HG02852 (cell line): Measurements from ENCODE around the gene PVALB.

Source experiments
- ATAC-seq: cut with Tn5 transposase; IDR thresholded peaks from one replicate; pipeline ENCODE4 v1.9.1; 2021; ENCODE audit warnings: mild to moderate bottlenecking, moderate library complexity; ENCODE audit not compliant: unreplicated experiment

The PVALB gene

DNA sequence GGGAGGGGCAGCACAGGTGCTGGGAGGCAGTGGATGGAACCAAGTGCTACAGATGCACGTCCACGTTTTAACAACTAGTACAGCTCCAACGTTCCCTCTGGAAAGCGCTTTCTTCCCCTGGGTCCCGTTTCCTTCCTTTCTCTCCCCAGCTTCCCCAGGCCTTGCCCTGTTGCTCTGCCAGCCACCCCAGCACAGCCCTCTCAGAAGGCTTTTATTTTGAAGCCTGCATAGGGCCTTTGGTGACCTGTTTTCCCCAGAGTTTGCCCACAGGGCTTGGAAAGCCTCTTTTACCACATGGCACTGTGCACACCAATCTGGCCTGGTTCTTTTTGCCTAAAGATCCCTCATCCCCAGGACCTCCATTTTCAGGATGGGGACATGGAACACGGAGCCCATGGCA is 30.1 kb upstream of the PVALB start:
- no peak for ATAC-seq

DNA sequence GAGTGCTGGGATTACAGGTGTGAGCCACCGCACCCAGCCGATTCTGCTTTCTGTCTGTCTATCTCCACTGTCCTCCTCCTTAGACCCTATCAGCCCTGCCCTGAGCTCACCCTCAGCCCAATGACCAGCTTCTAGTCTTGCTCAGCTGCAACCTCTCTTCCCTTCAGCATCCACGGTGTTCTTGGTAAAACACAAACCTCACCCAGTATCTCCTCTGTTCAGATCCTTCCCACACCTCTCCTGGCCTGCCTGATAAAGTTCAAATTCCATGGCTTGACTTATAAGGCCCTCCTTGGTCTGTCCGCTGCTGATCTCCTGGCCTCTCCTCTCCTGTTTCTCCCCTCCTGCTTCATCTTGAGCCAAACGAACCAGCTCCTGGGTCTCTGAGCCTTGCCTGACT is 29.4 kb upstream of the PVALB start:
- ATAC-seq = no peak

DNA sequence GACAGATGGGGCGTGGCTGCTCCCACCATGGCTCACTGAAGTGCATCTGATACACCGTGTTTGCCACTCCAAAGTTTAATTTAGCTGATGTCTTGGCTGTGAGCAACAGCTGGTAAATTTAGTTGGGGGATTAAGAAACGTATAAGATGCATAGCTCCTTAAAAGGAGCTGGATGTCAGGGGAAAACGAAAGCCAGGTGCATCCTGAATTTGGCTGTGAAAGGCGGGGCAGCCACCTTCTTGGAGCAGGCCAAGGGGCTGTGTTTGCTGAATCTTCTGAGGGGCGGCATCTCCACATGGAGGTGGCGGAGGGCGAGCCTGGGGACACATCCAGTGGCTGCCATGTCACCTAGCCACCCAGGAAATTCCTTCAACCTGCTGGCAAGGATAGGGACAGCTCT is 23.3 kb upstream of the PVALB start:
- no peak for ATAC-seq

DNA sequence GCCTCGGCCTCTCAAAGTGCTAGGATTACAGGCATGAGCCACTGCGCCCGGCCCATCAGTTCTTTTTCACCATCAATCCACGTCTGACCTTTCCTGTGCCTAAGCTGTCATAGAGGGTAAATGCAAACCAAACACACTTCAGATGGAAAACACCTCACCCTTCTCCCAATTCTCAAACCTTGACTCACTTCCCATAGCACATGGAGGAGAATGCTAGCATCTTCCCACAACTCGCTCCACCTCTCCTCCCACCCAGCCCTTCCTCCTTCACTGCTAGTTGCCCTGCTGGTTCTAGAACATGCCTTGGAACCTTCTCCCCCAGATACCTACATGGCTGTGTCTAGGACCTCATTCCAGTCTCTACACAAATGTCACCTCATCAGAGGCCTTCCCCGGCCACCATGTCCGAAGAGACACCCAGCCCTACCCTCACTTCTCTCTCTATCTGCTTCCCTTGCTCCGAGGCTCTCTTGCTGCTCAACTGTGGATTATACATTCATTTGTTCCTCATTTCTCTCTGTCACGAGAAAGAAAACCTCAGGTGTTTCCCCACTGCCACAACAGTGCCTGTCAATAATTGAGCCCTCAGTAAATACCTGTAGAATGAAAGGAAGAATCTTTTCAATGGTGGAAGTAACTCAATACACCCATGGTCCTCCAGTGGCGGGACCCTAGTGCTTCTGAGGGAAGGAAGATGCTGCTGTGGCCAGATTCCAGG is 22.7 kb upstream of the PVALB start:
- ATAC-seq = no peak

DNA sequence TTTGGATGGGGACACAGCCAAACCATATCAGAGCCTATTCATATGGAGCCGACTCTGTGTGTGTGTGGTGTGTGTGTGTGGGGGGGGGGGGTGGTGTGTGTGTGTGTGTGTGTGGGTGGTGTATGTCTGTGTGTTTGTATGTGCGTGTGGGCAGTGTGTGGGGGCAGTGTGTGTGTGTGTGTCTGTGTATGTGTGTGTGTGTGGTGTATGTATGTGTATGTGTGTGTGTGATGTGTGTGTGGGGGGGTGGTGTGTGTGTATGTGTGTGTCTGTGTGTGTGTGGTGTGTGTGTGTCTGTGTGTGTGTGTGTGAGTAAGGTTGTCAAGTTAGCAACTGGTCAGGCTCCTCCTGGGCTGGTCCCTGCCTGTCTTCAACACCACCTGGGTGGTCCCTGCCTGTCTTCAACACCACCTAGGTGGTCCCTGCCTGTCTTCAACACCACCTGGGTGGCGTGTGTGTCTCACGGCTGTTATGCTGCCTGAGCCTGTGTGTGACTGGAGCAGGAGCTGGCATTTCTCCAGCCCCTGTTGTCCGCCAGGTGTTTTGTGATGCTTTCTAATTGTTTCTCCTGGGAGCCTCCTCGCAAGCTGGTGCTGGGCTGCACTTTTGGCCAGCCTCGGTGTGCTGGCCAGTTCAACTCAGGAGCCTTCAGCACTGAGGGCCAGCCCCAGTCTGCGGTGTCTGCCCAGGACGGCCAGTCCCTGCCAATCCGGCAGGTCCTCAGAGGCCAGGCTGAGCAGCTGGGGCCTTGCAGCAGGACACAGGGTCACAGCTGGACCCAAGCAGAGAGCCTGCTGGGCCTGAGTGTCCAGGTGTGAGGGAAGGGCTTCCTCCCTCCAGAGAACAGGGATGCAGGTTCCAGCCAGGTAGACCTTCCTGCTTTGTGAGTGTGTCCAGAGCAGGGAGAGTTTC is 21.5 kb upstream of the PVALB start:
- ATAC-seq = no peak

DNA sequence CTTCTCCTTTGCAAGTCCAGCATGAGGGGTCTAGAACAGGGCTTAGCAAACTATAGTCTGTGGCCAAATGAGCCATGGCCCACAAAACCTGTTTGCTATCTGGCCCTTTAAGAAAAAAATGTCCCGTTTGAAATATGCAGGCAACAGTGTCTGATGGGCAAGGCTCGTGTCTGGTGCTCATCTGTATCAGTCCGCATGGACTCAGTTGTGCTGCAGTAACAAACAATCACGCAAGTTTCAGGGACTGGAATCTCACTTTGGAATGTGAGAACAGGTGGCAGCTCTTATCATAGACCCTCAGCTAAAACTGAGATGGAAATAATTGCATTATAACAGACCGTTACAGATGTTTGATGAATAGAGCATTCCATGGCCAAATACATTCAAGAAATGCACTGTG is 19.1 kb upstream of the PVALB start:
- no peak for ATAC-seq

DNA sequence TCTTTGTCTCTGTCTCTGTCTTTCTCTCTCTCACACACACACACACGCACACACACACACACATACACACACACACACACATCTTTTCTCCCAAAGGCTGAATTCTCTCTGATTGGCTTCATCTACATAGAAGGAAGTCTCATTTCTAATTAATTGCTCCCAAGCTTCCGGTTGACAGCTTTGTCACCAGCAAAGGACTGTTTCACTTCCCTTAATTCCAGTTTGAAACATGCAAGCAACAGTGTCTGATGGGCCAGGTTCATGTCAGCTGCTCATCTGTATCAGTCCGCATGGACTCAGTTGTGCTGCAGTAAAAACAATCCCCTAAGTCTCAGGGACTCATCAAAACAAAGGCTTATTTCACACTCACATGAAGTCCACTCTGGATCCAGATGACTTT is 16.2 kb upstream of the PVALB start:
- ATAC-seq = no peak

DNA sequence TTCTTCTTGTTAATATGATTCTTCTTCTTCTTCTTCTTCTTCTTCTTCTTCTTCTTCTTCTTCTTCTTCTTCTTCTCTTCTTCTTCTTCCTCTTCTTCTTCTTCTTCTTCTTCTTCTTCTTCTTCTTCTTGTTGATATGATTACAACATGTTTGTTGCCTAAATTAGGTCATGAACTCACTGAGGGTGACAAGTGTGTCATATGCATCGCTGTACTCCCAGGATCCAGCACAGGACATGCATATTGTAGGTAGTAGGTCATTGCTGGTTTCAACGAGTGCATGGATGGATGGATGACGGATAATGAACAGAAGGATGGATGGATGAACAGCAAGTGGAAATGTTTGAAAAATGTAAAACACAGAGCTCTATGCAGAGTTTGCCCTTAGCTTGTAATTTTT is 14.9 kb upstream of the PVALB start:
- no peak for ATAC-seq

DNA sequence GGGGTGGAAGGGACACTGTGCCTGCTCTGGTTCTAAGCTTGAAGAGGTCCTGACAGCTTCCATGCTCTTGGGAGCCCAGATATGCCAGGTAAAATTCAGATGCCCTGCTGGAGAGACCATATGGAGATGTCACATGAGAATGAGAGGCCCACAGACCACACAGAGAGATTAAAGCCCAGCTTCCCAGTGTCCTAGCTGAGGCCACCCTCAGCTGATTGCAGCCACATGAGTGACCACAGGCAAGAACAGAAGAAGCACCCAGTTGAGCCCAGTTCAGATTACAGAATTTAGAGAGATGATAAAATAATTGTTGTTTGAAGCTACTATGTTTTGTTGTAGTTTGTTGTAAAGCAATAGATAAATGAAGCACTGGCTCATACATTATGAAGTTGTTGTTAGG is 14.4 kb upstream of the PVALB start:
- no peak for ATAC-seq

DNA sequence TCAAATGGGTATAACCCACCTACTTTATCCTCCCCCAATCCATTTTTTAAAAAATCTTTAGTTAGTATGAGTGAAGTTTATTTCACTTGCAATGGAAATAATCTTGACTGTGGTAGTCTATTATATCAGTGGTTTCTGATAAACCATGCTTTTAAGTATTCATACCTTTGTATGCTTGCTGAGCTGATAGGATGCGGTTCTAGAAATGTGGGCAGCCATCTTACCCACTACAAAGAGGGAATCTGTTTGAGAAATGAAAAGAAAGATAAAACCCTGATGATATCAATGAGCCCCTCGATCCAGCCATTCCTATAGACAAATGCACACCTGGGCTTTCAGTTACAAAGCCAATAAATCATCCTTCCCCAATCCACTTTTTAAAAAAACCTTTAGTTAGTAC is 13.8 kb upstream of the PVALB start:
- ATAC-seq = no peak

DNA sequence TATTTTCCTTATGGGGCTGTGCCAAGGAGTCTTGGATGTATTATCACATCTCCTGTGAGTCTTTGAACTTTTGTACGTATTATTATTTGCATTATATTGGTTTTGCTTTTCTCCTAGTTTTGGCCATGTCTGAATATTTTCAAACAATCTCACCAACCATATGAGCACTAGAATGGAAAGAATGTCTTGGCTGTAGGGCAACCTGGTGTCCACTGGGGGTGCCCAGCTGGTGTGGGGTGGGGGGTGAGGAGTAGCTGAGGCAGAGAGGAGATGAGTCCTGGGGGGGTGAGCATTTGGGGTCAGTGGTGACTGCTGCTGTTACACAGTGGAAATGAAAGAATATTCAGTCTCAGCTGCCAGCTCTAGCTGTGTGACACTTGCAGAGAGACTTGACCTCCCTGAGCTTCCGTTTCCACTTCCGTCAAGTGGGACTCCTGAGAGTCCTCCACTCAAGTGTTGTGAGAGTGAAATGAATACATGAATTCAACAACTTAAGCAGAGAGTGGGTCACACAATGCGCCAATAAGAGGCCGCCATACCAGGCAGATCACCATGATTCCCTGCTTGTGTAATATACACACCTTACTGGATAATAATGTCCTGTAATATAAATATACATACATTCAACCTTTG is 12.7 kb upstream of the PVALB start:
- ATAC-seq = no peak

DNA sequence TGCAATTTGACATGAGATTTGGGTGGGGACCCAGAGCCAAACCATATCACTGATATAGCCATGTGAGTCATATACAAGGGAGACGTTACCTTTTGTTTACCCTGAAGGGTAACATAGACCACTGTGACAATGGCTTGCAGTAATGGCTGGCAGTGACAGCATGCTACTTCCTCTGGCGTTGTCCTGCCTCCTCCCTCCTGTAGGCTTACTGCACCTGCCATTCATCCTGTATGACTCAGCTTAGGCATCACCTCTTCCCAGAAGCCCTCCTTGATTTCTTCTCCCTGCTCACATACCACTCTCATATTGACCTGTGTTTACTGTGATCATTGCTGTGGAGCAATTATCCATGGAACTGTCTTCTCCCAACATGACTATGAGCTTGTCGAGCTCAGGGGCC is 12.0 kb upstream of the PVALB start:
- ATAC-seq = no peak

DNA sequence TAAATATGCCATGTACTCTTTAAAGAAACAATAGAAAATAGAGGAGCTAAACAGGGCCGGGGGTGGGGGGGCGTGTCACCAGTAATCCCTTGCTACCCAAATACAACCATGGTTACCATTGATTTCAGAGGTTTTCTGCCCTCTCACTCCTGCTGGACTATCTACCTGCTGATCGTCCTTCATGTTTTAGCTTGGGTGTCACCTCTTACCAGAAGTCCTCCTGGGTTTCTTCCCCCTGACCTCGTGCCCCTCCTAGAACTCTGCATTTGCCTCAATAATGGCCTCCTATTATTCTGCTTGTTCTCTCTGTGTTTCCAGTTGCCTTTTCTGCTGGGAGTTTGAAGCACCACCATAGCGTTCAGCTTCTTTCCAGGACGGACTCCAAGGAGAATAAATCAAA is 9.4 kb upstream of the PVALB start:
- ATAC-seq = no peak

DNA sequence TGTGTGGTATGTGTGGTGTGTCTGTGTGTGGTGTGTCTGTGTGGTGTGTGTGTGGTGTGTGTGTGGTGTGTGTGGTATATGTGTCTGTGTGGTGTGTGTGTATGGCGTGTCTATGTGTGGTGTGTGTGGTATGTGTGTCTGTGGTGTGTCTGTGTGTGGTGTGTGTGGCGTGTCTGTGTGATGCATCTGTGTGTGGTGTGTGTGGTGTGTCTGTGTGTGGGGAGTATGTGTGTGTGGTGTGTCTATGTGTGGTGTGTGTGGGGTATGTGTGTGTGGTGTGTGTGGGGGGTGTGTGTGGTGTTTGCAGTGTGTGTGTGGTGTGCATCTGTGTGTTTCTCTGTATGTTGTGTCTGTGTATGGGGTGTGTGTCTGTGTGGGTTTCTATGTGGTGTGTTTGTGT is 7.8 kb upstream of the PVALB start:
- ATAC-seq = no peak

DNA sequence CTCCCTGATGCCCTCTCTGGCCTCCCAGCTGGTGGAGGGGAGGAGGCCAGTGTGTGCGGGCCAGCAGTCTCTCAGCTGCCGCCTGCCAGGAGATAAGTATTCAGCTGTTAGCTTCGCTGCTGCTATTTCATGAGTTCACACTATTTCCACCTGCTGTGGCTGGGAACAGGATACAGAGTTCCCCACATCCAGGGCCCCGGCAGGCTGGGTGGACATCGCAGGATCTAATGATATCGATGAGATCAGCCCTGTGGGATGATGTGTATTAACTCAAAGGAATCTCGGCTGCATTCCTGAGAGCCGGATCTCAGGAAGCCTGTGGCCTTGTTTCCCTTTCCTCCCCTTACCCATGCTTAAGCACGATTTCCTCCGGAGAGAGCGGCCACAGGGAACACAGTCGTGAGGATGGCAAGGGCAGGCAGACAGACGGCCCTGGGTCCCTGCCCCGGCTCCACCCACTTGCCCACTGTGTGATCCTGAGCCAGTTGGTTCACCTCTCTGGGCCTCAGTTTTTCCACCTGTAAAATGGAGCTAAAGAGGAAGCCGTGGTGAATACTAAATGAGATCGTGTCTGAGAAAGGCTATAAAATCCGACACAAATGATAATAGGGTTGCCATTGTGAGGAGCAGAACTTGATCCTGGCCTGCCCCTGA is 6.5 kb upstream of the PVALB start:
- no peak for ATAC-seq

DNA sequence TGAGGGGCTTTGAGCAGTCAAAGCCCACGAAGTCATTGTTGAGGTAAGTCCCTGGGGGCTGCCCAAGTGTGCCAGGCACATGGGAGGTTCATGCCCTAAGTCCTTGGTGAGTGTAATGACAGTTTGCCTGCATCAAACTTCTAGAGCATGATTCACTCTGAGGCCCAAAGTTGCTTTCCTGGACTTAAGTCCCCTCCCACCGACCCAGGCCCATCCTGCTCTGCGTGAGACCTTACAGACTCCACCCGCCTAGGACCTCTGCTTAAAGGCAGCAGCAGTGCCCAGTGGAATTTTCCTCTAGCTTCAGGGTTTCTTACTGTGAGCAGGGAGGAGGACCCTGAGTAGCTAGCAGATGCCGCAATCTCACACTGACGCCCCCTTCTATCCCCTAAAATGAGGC is 5.7 kb upstream of the PVALB start:
- no peak for ATAC-seq

DNA sequence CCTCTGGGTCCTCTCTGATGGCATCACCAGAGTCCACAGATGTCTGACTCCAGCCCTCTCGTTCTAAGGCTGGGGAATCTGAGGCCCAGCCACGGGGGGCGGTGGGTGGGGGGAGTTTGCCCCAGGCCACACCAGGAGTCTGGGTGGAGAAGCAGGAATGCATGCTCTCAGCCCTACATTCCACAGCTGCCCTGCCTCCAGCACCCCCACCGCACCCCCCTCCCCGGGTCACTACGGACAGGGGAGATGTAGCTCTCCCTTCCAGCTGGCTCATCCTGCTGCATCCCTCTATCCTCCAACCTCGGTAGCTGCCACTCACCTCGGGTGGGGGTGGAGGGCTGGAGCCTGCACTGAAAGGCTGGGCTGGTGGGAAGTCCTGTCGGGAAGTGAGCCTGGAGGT is 2.3 kb upstream of the PVALB start:
- no peak for ATAC-seq

DNA sequence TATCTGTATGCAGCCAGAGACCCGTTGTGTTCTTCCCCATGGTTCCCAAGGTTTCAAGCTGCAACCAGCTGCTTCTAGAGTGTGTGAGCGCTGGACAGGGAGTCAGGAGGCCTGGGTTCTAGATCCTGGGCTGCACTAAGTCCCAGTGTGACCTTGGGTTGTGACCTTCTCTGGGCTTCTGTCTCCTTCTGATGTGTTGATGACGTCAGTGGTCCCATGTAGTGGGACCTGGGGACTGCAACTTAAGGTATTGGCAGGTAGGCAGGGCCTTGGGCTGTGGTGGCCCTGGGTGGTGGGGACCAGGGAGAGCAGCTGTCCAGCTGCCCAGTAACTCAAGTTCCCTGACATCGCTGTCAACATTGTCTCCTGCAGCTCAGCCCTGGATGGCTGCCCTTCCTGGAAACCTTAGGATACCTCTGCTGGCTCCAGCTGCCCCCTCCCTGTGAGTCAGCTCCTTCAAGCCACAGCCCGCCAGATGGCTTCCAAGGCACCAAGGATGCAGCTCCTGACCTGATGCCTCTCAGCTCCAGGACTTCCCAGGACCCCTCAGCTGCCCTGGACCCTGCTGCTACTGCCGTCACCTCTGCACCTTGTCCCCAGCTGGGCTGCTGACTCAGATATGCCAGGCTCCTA is 1.3 kb upstream of the PVALB start:
- no peak for ATAC-seq

DNA sequence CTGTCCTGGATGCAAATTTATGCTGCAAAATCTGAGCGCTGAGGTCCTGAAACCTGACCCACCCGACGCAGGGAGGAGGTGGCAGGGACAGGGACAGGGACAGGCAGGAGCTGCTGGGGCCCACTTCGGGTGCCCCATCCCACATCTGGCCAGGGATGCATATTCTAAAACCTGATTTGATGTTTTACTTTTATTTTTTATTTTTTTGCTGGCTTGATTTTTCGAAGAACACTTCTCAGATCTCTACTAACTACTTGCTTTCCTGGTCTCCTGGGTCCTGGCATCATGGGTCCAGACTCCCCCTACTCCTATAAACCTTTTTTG is 652 bp upstream of the PVALB start:
- no peak for ATAC-seq

DNA sequence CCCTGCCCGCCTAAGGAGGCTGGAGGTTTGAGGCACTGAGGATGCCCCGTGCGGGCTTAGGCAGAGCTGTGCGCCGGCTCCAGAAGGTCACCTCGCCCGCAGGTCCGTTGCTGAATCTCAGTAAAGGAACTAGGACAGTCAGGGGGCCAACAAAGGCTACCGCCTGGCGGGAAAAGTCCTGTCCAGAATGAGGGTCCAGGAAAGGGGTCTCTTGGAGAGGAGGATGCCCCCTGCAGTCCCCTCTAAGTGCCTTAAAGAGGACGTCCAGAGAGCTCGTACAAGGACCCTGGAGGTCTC is 548 bp downstream of the PVALB start:
- ATAC-seq = no peak

DNA sequence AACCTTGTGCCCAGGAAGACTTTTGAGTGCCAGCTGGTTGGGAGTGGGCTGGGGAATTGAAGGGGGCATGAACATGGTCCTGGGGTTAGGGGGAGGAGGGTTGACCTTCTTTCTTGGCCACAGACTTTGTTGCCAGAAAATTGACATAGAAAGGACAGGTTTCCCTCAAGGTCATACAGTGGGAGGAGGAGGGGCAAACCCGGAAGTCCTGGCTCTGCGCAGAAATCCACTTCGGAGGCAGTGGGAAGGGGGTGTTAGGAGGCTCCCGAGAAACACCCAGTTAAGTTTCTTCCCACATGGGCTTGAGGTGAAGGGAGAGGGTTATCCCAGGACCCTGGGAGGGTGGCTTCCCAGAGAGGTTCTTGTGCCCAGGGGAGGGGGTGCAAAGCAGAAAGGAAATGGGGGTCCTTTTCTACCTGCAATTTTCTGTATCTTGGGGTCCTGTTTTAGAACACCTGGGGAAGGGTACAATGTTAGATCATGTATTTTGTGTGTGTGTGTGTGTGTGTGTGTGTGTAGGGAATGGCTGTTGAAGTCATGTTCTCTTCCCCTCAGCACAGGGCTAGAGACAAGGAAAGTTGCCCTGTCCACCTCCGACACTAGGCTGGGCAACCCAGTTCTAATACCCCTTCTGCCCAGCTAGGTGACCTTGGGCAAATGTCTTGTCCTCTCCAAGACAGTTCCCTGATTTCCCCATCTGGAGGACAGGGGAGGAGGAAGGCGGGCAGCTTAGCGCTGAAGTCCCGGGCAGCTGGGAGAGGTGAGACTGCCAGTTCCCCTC is 1.1 kb downstream of the PVALB start:
- ATAC-seq = no peak
